HepG2 (cell line): ENCODE results near the gene LITAFD. TPM values are rescaled to one million over a fixed set of nuclear protein-coding genes. Genes with fewer than 3 reads are reported as not detected.

Experiments
- CSRNP2 ChIP-seq: sonication (generic); formaldehyde crosslinking; conservative IDR thresholded peaks from 2 replicates; pipeline ENCODE4 v1.8.0; 2022; ENCODE audit warnings: low read depth, missing genetic modification reagents
- HMG20B ChIP-seq: conservative IDR thresholded peaks from 2 replicates; pipeline ENCODE4 v1.6.1; 2016; ENCODE audit warnings: missing genetic modification reagents, missing compliant biosample characterization
- LCORL ChIP-seq, 2 experiments: fragments of 450-650 bp in 1 of 2; sonication (generic) in 1 of 2; formaldehyde crosslinking in 1 of 2; IDR thresholded peaks; 2 replicates each; pipeline versions ENCODE4 v1.5.0 to v1.6.1; 2017 to 2020; ENCODE audit warnings: antibody characterized with exemption in 1 of 2, missing genetic modification reagents in 1 of 2
- MAF1 ChIP-seq: sonication (generic); formaldehyde crosslinking; IDR thresholded peaks from 2 replicates; pipeline ENCODE4 v1.5.0; 2020; ENCODE audit warnings: missing genetic modification reagents, borderline replicate concordance
- MEF2D ChIP-seq: sonication (generic); formaldehyde crosslinking; IDR thresholded peaks from 2 replicates; pipeline ENCODE4 v1.5.1; 2020; ENCODE audit warnings: mild to moderate bottlenecking, missing genetic modification reagents
- NCOA2 ChIP-seq: sonication (generic); formaldehyde crosslinking; IDR thresholded peaks from 2 replicates; pipeline ENCODE4 v1.8.0; 2022; ENCODE audit warnings: inconsistent platforms
- NFRKB ChIP-seq: fragments of 450-650 bp; IDR thresholded peaks from 2 replicates; pipeline ENCODE4 v1.6.1; 2017
- NR1H2 ChIP-seq: sonication (generic); formaldehyde crosslinking; IDR thresholded peaks from 2 replicates; pipeline ENCODE4 v1.8.1; 2022; ENCODE audit warnings: low read depth, missing genetic modification reagents, borderline replicate concordance
- PHF8 ChIP-seq: sonication (generic); formaldehyde crosslinking; IDR thresholded peaks from 2 replicates; pipeline ENCODE4 v1.5.0; 2020; ENCODE audit warnings: missing genetic modification reagents
- RAD51 ChIP-seq: fragments of 450-650 bp; IDR thresholded peaks from 2 replicates; pipeline ENCODE4 v1.6.1; 2016; ENCODE audit warnings: borderline replicate concordance
- TCF7 ChIP-seq: sonication (generic); IDR thresholded peaks from 2 replicates; pipeline ENCODE4 v1.6.1; 2016; ENCODE audit warnings: antibody characterized with exemption, low read depth
- TEAD3 ChIP-seq: optimal IDR thresholded peaks from 2 replicates; pipeline ENCODE3; 2016; ENCODE audit warnings: borderline replicate concordance
- XBP1 ChIP-seq: sonication (generic); formaldehyde crosslinking; IDR thresholded peaks from 2 replicates; pipeline ENCODE4 v1.5.0; 2020; ENCODE audit warnings: missing genetic modification reagents
- ZBTB26 ChIP-seq: IDR thresholded peaks from 2 replicates; pipeline ENCODE4 v1.6.1; 2016; ENCODE audit warnings: missing compliant biosample characterization, missing genetic modification reagents, borderline replicate concordance
- ZNF143 ChIP-seq: sonication (generic); formaldehyde crosslinking; IDR thresholded peaks from 2 replicates; pipeline ENCODE4 v1.4.0; 2020; ENCODE audit warnings: missing genetic modification reagents
- ZNF224 ChIP-seq: sonication (generic); formaldehyde crosslinking; IDR thresholded peaks from 2 replicates; pipeline ENCODE4 v1.5.0; 2020; ENCODE audit warnings: mild to moderate bottlenecking, missing genetic modification reagents
- ZNF263 ChIP-seq: sonication (generic); formaldehyde crosslinking; IDR thresholded peaks from 2 replicates; pipeline ENCODE4 v1.4.0; 2020; ENCODE audit warnings: missing genetic modification reagents
- ZNF382 ChIP-seq: sonication (generic); formaldehyde crosslinking; IDR thresholded peaks from 2 replicates; pipeline ENCODE4 v1.5.0; 2020; ENCODE audit warnings: missing genetic modification reagents, mild to moderate bottlenecking, borderline replicate concordance
- ZNF709 ChIP-seq: sonication (generic); formaldehyde crosslinking; IDR thresholded peaks from 2 replicates; pipeline ENCODE4 v1.5.0; 2020; ENCODE audit warnings: mild to moderate bottlenecking, missing genetic modification reagents
- ZNF790 ChIP-seq: sonication (generic); formaldehyde crosslinking; IDR thresholded peaks from 2 replicates; pipeline ENCODE4 v1.8.0; 2022; ENCODE audit warnings: missing genetic modification reagents, mild to moderate bottlenecking, borderline replicate concordance
- polyA plus RNA-seq, 8 experiments: library from polyadenylated mRNA; depleted of rRNA in 3 of 8; stranded (reverse) in 7 of 8; unstranded in 1 of 8; fragments of >200 nt; fragmentation: Illumina TruSeq in 4 of 8; extraction: Trizol in 4 of 8; gene quantifications; 2 replicates each; pipeline versions ENCODE4 v1.2.1 to v1.2.3, GENCODE V29; 2011 to 2016; ENCODE audit warnings: low read depth in 4 of 8, missing spikeins in 1 of 8, mixed read lengths in 1 of 8; ENCODE audit not compliant: insufficient read depth in 1 of 8
- total RNA-seq, 5 experiments: library from RNA; depleted of rRNA; stranded (reverse); fragments of >200 nt; fragmentation: Illumina TruSeq; extraction: Trizol; gene quantifications; 2 replicates each; pipeline ENCODE4 v1.2.3, GENCODE V29; 2016; ENCODE audit warnings: low read depth in 1 of 5
- TF ChIP-seq, protein P1 (sequence below): sonication (generic); formaldehyde crosslinking; IDR thresholded peaks from 2 replicates; pipeline ENCODE4 v1.4.0; 2020; ENCODE audit warnings: mild to moderate bottlenecking, missing genetic modification reagents
- TF ChIP-seq, protein P2 (sequence below): sonication (generic); formaldehyde crosslinking; IDR thresholded peaks from 2 replicates; pipeline ENCODE4 v1.5.0; 2020; ENCODE audit warnings: missing genetic modification reagents
- TF ChIP-seq, protein P3 (sequence below): sonication (generic); formaldehyde crosslinking; IDR thresholded peaks from 2 replicates; pipeline ENCODE4 v1.9.0; 2021; ENCODE audit warnings: missing genetic modification reagents, mild to moderate bottlenecking, borderline replicate concordance
- TF ChIP-seq, protein P4 (sequence below): sonication (generic); formaldehyde crosslinking; IDR thresholded peaks from 2 replicates; pipeline ENCODE4 v1.8.0; 2022; ENCODE audit warnings: missing genetic modification reagents, low read depth, mild to moderate bottlenecking, borderline replicate concordance

Gene LITAFD
- total and polyA plus RNA-seq, 2 of the 13 experiments (the other 11 are each of a cell fraction or from before 2014, with no cell fraction given): not detected

- TF ChIP-seq CSRNP2 (CRISPR knock-in tag): no peak
- TF ChIP-seq MAF1 (CRISPR knock-in tag): no peak
- TF ChIP-seq PHF8 (CRISPR knock-in tag): no peak; the same call in 1 of the 2 replicates
- no peak for TF ChIP-seq TCF7
- no peak for TF ChIP-seq ZBTB26 (CRISPR knock-in tag)
- peak; percentile 30; the same call in 1 of the 2 replicates for TF ChIP-seq ZNF263 (CRISPR knock-in tag)
- TF ChIP-seq, protein P1, sequence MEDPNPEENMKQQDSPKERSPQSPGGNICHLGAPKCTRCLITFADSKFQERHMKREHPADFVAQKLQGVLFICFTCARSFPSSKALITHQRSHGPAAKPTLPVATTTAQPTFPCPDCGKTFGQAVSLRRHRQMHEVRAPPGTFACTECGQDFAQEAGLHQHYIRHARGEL (CRISPR knock-in tag): 0 out of 2 replicates have a peak, but pooled peaks have one; percentile 43
- TF ChIP-seq ZNF143: peak; percentile 21; the same call in 1 of the 2 replicates
- TF ChIP-seq NFRKB: no peak
- no peak; the same call in 1 of the 2 replicates for TF ChIP-seq NR1H2 (CRISPR knock-in tag)
- no peak for TF ChIP-seq ZNF790 (CRISPR knock-in tag)
- TF ChIP-seq, protein P2, sequence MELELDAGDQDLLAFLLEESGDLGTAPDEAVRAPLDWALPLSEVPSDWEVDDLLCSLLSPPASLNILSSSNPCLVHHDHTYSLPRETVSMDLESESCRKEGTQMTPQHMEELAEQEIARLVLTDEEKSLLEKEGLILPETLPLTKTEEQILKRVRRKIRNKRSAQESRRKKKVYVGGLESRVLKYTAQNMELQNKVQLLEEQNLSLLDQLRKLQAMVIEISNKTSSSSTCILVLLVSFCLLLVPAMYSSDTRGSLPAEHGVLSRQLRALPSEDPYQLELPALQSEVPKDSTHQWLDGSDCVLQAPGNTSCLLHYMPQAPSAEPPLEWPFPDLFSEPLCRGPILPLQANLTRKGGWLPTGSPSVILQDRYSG (CRISPR knock-in tag): no peak
- TF ChIP-seq, protein P3, sequence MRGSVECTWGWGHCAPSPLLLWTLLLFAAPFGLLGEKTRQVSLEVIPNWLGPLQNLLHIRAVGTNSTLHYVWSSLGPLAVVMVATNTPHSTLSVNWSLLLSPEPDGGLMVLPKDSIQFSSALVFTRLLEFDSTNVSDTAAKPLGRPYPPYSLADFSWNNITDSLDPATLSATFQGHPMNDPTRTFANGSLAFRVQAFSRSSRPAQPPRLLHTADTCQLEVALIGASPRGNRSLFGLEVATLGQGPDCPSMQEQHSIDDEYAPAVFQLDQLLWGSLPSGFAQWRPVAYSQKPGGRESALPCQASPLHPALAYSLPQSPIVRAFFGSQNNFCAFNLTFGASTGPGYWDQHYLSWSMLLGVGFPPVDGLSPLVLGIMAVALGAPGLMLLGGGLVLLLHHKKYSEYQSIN (CRISPR knock-in tag): no peak
- TF ChIP-seq MEF2D: no peak
- TF ChIP-seq NCOA2 (CRISPR knock-in tag): no peak; the same call in 1 of the 2 replicates
- TF ChIP-seq TEAD3: peak; percentile 35
- TF ChIP-seq ZNF709 (CRISPR knock-in tag): no peak
- no peak for TF ChIP-seq XBP1 (CRISPR knock-in tag)
- TF ChIP-seq, protein P4, sequence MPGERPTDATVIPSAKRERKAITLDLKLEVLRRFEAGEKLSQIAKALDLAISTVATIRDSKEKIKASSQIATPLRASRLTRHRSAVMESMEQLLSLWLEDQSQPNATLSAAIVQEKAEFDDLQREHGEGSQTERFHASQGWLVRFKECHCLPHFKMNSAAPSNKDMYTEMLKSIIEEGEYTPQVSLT: no peak
- TF ChIP-seq ZNF224: peak; percentile 59; the same call in 1 of the 2 replicates
- no peak for TF ChIP-seq ZNF382 (CRISPR knock-in tag)
- TF ChIP-seq RAD51: no peak
- no peak for TF ChIP-seq HMG20B (CRISPR knock-in tag)
- TF ChIP-seq LCORL (IDR thresholded peaks at IDR 0.05): no peak
- peak; percentile 33; the same call in 1 of the 2 replicates for TF ChIP-seq LCORL (CRISPR knock-in tag; IDR thresholded peaks at IDR 0.05)
Measured at GRCh38 chr16:8885674-8886592, 3.8 kb downstream of the LITAFD start (continued).
